Mesothelial cell of epicardium (in vitro differentiated cells): ENCODE data around the gene PYM1. TPM values are rescaled to one million over a fixed set of nuclear protein-coding genes. Genes with fewer than 3 reads are reported as not detected.

ENCODE experiments used
- DNase-seq, 2 experiments: peaks; one replicate each; pipeline ENCODE4 v3.0.0; 2021; ENCODE audit warnings: low spot score in 2 of 2; ENCODE audit not compliant: unreplicated experiment in 2 of 2
- H3K27ac Mint-ChIP-seq: 2 replicates; pipeline ENCODE4 v1.8.0; 2021; ENCODE audit warnings: mixed read lengths
- H3K27me3 Mint-ChIP-seq: 2 replicates; pipeline ENCODE4 v1.8.0; 2021; ENCODE audit warnings: low read depth, mixed read lengths
- H3K36me3 Mint-ChIP-seq: 2 replicates; pipeline ENCODE4 v1.8.0; 2021; ENCODE audit warnings: mixed read lengths
- H3K4me1 Mint-ChIP-seq: 2 replicates; pipeline ENCODE4 v1.8.0; 2021; ENCODE audit warnings: mixed read lengths
- H3K4me3 Mint-ChIP-seq: 2 replicates; pipeline ENCODE4 v1.8.0; 2021; ENCODE audit warnings: mild to moderate bottlenecking, moderate library complexity, mixed read lengths
- H3K9me3 Mint-ChIP-seq: 2 replicates; pipeline ENCODE4 v1.8.0; 2021; ENCODE audit warnings: mixed read lengths
- total RNA-seq: library from RNA; stranded (reverse); gene quantifications from 3 replicates; pipeline ENCODE4 v1.2.1, GENCODE V29; 2021
- TF ChIP-seq, protein P1 (sequence below): fragments of 200-600 bp; sonication (generic); IDR thresholded peaks from one replicate; pipeline ENCODE4 v1.5.0; 2021; ENCODE audit warnings: antibody characterized with exemption; ENCODE audit not compliant: unreplicated experiment

PYM1 gene
- total RNA-seq, result 21.1 to 23.8 TPM (median 22.9 TPM) in 3 replicates

DNA sequence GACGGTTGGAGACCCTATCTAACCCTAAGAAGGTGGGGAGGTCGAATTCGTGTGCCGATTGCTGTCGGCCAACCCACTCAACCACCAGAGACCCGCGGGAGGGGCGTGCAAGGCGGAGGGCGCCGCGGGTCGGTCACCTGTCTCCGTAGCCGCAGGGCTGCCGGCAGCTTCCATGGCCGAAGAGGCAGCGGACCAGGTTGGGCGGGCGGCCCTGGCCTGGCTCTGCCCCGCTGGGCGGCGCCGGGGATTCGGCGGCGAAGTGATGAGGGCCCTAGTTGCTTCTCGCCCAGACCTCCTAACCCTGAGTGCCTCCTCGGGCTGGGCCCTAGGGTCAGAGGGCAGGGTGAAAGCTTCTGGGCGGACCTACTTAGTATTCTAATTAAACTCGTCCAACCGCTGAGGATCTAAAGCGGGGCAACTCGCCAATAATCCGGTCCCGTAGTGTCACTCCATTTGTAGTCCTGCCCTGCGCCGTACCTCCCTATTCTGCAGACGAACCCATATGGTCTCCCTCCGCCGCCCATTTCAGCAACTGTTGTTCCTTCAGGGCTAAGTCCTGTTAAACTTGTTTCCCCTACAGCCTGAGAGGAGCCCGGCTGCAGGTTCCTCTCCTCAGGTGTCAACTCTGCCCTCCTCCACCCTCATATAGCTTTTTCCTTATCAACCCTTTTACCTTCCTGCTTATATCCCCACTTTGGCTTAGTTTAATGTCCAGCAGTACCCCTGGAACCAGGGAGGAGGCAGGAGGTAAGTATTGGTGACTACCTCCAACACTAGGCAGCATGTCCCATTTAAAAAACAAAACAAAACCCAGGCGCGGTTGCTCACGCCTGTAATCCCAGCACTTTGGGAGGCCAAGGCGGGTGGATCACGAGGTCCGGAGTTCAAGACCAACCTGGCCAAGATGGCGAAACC, at the start of gene PYM1:
TSS of gene PYM1 (minus strand) at position 307 of the 915 bp plus-strand sequence. CDS start at position 174, 133 bp downstream.
- TF ChIP-seq, protein P1, sequence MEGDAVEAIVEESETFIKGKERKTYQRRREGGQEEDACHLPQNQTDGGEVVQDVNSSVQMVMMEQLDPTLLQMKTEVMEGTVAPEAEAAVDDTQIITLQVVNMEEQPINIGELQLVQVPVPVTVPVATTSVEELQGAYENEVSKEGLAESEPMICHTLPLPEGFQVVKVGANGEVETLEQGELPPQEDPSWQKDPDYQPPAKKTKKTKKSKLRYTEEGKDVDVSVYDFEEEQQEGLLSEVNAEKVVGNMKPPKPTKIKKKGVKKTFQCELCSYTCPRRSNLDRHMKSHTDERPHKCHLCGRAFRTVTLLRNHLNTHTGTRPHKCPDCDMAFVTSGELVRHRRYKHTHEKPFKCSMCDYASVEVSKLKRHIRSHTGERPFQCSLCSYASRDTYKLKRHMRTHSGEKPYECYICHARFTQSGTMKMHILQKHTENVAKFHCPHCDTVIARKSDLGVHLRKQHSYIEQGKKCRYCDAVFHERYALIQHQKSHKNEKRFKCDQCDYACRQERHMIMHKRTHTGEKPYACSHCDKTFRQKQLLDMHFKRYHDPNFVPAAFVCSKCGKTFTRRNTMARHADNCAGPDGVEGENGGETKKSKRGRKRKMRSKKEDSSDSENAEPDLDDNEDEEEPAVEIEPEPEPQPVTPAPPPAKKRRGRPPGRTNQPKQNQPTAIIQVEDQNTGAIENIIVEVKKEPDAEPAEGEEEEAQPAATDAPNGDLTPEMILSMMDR, result no peak
- Mint-ChIP-seq H3K27me3 (no peaks in the 10 kb centered on the region), H3K36me3 (no peaks in the 10 kb centered on the region), H3K4me3 (peak within 1 kb of the TSS; percentile 99), H3K27ac (peak within 1 kb of the TSS; percentile 100), H3K4me1 (peaks cover 51% of the 10 kb centered on the region), H3K9me3 (no peaks in the 10 kb centered on the region)
- peak; percentile 30 to 63 for DNase-seq

DNA sequence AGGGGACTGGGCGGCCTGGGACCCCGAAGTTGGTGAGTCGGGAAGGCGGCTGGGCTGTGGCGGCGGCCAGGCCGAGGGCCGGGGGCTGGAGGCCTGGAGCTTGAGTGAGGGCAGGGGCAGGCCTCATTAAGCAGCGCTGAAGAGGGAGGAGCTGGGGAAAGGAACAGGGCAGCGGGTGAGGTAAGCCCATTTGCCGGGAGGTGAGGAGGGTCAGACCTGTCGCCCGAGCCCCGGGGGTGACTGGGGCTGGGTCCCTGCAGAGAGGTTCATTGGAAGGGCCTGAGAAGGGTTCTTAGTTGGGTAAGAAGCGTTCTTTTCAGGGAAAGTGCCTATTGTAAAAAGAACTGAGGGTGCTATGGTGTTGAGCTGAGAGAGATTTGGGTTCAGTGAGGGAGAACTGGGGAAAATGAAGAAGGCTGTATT, 46.6 kb upstream of the PYM1 start:
- H3K4me1 Mint-ChIP-seq, result peaks cover 8% of the 10 kb centered on the region
- DNase-seq, result no peak
- TF ChIP-seq, protein P1, result no peak
- H3K9me3 Mint-ChIP-seq, result no peaks in the 10 kb centered on the region
- no peaks in the 10 kb centered on the region for H3K27me3 Mint-ChIP-seq
- H3K27ac Mint-ChIP-seq, result no peak overlapping the region
- peaks cover 13% of the 10 kb centered on the region for H3K36me3 Mint-ChIP-seq
- no peak overlapping the region for H3K4me3 Mint-ChIP-seq

DNA sequence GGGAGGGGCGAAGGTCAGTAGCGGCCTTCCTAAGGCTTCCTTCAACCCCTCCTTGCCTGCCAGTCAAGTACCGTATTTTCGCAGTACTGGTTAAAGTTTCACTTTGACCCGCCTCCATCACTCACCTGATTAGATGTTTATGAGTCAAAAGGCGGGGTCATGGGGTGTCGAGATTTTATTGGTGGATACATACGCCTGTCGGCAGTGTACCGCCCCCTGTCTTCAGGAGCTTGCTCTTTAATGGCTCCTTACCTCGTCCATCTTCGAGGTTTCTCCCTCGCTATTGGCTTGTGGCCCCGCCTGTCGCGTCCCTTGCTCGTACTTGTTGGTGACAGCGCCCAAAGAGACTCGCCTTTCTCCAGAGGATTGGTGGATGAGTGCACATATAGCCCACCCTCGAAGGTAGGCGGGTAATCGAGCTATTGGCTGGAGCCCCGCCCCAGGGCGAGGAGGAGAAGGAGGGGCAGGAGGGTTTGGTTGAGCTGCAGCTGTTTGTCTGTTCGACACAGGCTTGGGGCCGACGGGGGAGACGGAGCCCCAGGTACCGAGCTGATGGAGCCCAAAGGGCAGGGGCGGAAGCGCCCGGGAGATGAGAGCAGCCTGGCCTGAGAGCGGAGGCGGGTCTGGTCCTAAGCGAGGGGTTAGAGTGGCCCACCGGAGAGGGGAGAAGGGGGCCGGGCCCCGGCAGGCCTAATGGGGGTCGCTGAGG, 46.1 kb upstream of the PYM1 start, which contains the start of gene RAB5B:
TSS of gene RAB5B (plus strand) at position 480 of the 709 bp plus-strand sequence. CDS start 12,883 bp downstream, outside the sequence.
- peaks cover 9% of the 10 kb centered on the region for H3K36me3 Mint-ChIP-seq
- no peak within 1 kb of the TSS for H3K4me3 Mint-ChIP-seq
- H3K9me3 Mint-ChIP-seq, result no peaks in the 10 kb centered on the region

DNA sequence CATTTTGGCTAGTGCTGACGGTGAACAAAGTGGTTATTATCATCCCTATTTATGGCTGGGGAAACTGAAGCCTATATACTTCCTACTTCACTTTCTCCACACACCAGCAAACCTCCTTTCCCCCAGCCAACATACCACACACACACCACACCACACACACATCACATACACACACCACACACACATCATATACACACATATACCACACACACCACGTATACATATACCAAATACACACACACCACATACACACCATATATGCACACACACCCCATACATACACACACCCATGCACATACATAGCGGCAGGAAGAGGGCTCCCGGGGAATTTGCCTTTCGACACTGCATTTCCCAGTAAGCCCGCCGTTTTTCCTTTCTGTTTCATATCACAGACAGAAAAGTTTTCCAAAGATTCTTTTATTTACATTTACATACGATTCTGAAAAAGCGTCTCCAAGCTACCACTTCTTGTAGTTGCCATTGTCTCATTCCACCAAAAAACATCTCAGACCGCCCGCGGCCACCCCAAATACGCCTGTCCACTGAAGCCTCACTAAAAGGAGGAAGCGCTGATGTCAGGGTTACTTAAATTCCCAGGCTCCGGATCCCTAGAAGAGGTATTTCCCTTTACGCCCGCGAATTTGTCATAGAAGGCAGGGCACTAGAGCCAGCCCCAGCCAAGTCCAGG, 45.4 kb upstream of the PYM1 start:
- Mint-ChIP-seq H3K36me3 (peaks cover 7% of the 10 kb centered on the region), H3K4me1 (peaks cover 10% of the 10 kb centered on the region), H3K4me3 (no peak overlapping the region), H3K9me3 (no peaks in the 10 kb centered on the region), H3K27me3 (no peaks in the 10 kb centered on the region), H3K27ac (no peak overlapping the region)
- TF ChIP-seq, protein P1, result no peak
- no peak for DNase-seq

More for the DNA sequence above, 46.1 kb upstream of the PYM1 start, which contains the start of gene RAB5B:
- DNase-seq, result peak; percentile 96
- no peak within 1 kb of the TSS for H3K27ac Mint-ChIP-seq
- TF ChIP-seq, protein P1, result peak; percentile 73
- H3K4me1 Mint-ChIP-seq, result peaks cover 8% of the 10 kb centered on the region
- no peaks in the 10 kb centered on the region for H3K27me3 Mint-ChIP-seq

DNA sequence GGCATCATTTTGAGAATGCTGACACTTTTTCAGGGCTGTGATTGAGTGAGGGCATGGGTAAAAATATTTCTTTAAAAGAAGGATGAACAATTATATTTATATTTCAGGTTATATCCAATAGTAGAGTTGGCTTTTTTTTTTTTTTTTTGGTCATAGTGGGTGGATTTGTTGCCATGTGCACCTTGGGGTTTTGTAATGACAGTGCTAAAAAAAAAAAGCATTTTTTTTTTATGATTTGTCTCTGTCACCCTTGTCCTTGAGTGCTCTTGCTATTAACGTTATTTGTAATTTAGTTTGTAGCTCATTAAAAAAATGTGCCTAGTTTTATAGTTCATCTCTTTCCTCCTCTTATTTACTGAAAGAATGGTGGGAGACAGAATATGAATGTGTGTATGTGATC, 44.8 kb upstream of the PYM1 start:
- H3K27ac Mint-ChIP-seq, result no peak overlapping the region
- no peak for DNase-seq
- TF ChIP-seq, protein P1, result no peak
- no peaks in the 10 kb centered on the region for H3K9me3 Mint-ChIP-seq
- peaks cover 16% of the 10 kb centered on the region for H3K4me1 Mint-ChIP-seq
- peaks cover 3% of the 10 kb centered on the region for H3K36me3 Mint-ChIP-seq
- H3K27me3 Mint-ChIP-seq, result no peaks in the 10 kb centered on the region
- no peak overlapping the region for H3K4me3 Mint-ChIP-seq
